ENCODE data around the gene PHF12. TPM values are rescaled to one million over a fixed set of nuclear protein-coding genes. Genes with fewer than 3 reads are reported as not detected.

PHF12 gene
- total RNA-seq (2014; rRNA removed; shearing (Covaris generic)), result 41.0 and 45.4 TPM in 2 replicates
- 19.7 and 20.8 TPM in 2 replicates for polyA plus RNA-seq (2016; fragmentation: Nextera tagmentation; extraction: Ambion mirVana)
- long read RNA-seq, partial matches to known transcripts, result 2 of 5 reads
- long read RNA-seq, other reads (novel, unspliced or antisense), result 3 of 5 reads

DNA sequence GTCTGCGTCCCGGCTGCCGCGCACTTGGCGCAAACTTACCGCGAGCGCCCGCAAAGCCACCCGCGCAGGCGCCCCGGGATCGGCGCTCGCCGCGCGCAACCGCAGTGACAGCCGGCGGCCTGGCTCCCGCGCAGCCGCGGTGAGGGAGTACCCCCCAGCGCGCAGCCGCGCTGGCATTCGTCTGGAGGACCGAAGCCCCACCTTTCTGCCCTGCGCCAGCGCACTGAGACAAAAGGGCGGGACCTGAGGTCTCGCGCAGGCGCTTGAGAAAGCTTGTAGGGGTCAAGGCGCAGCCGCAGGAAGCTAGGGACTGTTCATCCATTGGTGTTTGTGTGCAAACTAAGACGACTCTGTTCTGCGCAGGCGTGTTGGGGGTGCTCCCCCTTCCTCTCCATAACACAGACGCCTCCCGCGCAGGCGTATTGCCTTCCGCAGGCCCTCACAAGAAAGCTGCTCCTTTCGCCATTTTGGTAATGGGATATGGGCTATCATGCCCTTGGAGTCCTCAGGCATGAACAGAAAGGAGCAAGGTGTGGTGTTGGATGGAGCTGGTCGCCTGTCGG is at the start of gene PHF12:
TSS of gene PHF12 (minus strand) at position 91 of the 563 bp plus-strand sequence. CDS start 558 bp downstream, outside the sequence.
- H3K36me3 Mint-ChIP-seq (ENCODE audit: low read depth), result peaks cover 23% of the 10 kb centered on the region
- peaks cover 17% of the 10 kb centered on the region; the same call in 1 of the 2 replicates for H3F3A ChIP-seq (replicated peaks; ENCODE audit: low read depth)
- peak within 1 kb of the TSS; percentile 98 for H3K4me3 Mint-ChIP-seq
- no peaks in the 10 kb centered on the region for H3K9me3 Mint-ChIP-seq
- peak within 1 kb of the TSS; percentile 97 for H3K27ac ChIP-seq (ENCODE audit: low read depth)
- H3K4me1 Mint-ChIP-seq, result peaks cover 25% of the 10 kb centered on the region
- peak within 1 kb of the TSS; percentile 93 for H3K27ac Mint-ChIP-seq
- no peak within 1 kb of the TSS for H2AFZ ChIP-seq
- TF ChIP-seq ZNF114 (CRISPR knock-in tag; IDR thresholded peaks at IDR 0.05) (no peak), CREB1 (CRISPR knock-in tag; IDR thresholded peaks at IDR 0.05; ENCODE audit: low read depth) (no peak; the same call in 1 of the 2 replicates), ZNF331 (CRISPR knock-in tag; IDR thresholded peaks at IDR 0.05; ENCODE audit: low read depth) (no peak), EZH2 (IDR thresholded peaks at IDR 0.05; ENCODE audit: low read depth, unreplicated experiment) (no peak), EZH2phosphoT487 (IDR thresholded peaks at IDR 0.05; ENCODE audit: unreplicated experiment) (no peak), JUNB (IDR thresholded peaks at IDR 0.05; ENCODE audit: unreplicated experiment) (no peak)
- TF ChIP-seq, protein P1, sequence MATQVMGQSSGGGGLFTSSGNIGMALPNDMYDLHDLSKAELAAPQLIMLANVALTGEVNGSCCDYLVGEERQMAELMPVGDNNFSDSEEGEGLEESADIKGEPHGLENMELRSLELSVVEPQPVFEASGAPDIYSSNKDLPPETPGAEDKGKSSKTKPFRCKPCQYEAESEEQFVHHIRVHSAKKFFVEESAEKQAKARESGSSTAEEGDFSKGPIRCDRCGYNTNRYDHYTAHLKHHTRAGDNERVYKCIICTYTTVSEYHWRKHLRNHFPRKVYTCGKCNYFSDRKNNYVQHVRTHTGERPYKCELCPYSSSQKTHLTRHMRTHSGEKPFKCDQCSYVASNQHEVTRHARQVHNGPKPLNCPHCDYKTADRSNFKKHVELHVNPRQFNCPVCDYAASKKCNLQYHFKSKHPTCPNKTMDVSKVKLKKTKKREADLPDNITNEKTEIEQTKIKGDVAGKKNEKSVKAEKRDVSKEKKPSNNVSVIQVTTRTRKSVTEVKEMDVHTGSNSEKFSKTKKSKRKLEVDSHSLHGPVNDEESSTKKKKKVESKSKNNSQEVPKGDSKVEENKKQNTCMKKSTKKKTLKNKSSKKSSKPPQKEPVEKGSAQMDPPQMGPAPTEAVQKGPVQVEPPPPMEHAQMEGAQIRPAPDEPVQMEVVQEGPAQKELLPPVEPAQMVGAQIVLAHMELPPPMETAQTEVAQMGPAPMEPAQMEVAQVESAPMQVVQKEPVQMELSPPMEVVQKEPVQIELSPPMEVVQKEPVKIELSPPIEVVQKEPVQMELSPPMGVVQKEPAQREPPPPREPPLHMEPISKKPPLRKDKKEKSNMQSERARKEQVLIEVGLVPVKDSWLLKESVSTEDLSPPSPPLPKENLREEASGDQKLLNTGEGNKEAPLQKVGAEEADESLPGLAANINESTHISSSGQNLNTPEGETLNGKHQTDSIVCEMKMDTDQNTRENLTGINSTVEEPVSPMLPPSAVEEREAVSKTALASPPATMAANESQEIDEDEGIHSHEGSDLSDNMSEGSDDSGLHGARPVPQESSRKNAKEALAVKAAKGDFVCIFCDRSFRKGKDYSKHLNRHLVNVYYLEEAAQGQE (IDR thresholded peaks at IDR 0.05; ENCODE audit: unreplicated experiment), result no peak
- TF ChIP-seq, protein P2, sequence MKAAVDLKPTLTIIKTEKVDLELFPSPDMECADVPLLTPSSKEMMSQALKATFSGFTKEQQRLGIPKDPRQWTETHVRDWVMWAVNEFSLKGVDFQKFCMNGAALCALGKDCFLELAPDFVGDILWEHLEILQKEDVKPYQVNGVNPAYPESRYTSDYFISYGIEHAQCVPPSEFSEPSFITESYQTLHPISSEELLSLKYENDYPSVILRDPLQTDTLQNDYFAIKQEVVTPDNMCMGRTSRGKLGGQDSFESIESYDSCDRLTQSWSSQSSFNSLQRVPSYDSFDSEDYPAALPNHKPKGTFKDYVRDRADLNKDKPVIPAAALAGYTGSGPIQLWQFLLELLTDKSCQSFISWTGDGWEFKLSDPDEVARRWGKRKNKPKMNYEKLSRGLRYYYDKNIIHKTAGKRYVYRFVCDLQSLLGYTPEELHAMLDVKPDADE (IDR thresholded peaks at IDR 0.05), result no peak
- TF ChIP-seq, protein P3, sequence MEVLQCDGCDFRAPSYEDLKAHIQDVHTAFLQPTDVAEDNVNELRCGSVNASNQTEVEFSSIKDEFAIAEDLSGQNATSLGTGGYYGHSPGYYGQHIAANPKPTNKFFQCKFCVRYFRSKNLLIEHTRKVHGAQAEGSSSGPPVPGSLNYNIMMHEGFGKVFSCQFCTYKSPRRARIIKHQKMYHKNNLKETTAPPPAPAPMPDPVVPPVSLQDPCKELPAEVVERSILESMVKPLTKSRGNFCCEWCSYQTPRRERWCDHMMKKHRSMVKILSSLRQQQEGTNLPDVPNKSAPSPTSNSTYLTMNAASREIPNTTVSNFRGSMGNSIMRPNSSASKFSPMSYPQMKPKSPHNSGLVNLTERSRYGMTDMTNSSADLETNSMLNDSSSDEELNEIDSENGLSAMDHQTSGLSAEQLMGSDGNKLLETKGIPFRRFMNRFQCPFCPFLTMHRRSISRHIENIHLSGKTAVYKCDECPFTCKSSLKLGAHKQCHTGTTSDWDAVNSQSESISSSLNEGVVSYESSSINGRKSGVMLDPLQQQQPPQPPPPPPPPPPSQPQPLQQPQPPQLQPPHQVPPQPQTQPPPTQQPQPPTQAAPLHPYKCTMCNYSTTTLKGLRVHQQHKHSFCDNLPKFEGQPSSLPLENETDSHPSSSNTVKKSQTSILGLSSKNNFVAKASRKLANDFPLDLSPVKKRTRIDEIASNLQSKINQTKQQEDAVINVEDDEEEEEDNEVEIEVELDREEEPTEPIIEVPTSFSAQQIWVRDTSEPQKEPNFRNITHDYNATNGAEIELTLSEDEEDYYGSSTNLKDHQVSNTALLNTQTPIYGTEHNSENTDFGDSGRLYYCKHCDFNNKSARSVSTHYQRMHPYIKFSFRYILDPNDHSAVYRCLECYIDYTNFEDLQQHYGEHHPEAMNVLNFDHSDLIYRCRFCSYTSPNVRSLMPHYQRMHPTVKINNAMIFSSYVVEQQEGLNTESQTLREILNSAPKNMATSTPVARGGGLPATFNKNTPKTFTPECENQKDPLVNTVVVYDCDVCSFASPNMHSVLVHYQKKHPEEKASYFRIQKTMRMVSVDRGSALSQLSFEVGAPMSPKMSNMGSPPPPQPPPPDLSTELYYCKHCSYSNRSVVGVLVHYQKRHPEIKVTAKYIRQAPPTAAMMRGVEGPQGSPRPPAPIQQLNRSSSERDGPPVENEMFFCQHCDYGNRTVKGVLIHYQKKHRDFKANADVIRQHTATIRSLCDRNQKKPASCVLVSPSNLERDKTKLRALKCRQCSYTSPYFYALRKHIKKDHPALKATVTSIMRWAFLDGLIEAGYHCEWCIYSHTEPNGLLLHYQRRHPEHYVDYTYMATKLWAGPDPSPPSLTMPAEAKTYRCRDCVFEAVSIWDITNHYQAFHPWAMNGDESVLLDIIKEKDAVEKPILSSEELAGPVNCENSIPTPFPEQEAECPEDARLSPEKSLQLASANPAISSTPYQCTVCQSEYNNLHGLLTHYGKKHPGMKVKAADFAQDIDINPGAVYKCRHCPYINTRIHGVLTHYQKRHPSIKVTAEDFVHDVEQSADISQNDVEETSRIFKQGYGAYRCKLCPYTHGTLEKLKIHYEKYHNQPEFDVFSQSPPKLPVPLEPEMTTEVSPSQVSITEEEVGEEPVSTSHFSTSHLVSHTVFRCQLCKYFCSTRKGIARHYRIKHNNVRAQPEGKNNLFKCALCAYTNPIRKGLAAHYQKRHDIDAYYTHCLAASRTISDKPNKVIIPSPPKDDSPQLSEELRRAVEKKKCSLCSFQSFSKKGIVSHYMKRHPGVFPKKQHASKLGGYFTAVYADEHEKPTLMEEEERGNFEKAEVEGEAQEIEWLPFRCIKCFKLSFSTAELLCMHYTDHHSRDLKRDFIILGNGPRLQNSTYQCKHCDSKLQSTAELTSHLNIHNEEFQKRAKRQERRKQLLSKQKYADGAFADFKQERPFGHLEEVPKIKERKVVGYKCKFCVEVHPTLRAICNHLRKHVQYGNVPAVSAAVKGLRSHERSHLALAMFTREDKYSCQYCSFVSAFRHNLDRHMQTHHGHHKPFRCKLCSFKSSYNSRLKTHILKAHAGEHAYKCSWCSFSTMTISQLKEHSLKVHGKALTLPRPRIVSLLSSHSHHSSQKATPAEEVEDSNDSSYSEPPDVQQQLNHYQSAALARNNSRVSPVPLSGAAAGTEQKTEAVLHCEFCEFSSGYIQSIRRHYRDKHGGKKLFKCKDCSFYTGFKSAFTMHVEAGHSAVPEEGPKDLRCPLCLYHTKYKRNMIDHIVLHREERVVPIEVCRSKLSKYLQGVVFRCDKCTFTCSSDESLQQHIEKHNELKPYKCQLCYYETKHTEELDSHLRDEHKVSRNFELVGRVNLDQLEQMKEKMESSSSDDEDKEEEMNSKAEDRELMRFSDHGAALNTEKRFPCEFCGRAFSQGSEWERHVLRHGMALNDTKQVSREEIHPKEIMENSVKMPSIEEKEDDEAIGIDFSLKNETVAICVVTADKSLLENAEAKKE (CRISPR knock-in tag; IDR thresholded peaks at IDR 0.05), result no peak
- H4K20me1 ChIP-seq (replicated peaks; ENCODE audit: insufficient read depth), result peaks cover 22% of the 10 kb centered on the region
- peaks cover 28% of the 10 kb centered on the region for H3K4me1 ChIP-seq (ENCODE audit: insufficient read depth)
- peak; percentile 53 for ATAC-seq
- H3K36me3 ChIP-seq (ENCODE audit: insufficient read depth), result 0 out of 2 replicates have a peak, but pooled peaks cover 4% of the 10 kb centered on the region
- peaks cover 44% of the 10 kb centered on the region for H3K79me2 ChIP-seq (replicated peaks; ENCODE audit: insufficient read depth)
- H3K4me2 ChIP-seq, result peak within 1 kb of the TSS; percentile 92
- peak; percentile 100 for DNase-seq (ENCODE audit: low spot score)
- no peaks in the 10 kb centered on the region for H3K27me3 ChIP-seq (ENCODE audit: insufficient read depth)
- peaks cover 4% of the 10 kb centered on the region for H3K27me3 Mint-ChIP-seq (ENCODE audit: insufficient read depth, low read depth, poor library complexity)
- H3K9me2 ChIP-seq (ENCODE audit: insufficient read depth), result no peaks in the 10 kb centered on the region
- H3K4me3 ChIP-seq, result peak within 1 kb of the TSS; percentile 96

All from GM23338 (cell line).